HG03571 (cell line): Measurements from ENCODE around the gene TXN2.

Experiments used
- ATAC-seq: cut with Tn5 transposase; IDR thresholded peaks from one replicate; pipeline ENCODE4 v1.9.1; 2021; ENCODE audit not compliant: unreplicated experiment

Gene TXN2

GRCh38 chr22:36486619-36487384 lies 5.4 kb upstream of the TXN2 start:
- no peak for ATAC-seq

DNA sequence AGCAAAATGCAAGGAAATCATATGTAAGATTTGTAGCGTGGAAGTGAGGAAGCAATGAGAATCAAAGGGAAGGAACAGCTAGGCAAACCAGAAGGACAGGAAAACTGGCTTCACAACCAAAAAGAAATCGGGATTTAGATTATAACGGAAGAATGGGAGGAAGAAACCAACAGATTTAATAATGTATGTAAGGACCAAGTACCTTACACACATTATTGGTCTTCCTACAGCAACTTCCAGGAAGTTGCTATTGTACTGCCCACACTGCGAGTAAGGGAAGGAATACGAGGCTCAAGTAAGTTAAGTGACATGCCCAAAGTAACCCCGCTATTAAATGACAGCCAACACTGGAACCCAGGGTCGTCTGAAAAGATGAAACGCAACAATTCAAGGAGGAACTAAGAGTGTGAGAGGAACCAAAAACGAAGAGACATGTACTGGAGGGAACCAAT lies 473 bp downstream of the TXN2 start:
- ATAC-seq, result no peak

GRCh38 chr22:36478966-36479365 lies 2.5 kb downstream of the TXN2 start:
- ATAC-seq, result no peak

DNA sequence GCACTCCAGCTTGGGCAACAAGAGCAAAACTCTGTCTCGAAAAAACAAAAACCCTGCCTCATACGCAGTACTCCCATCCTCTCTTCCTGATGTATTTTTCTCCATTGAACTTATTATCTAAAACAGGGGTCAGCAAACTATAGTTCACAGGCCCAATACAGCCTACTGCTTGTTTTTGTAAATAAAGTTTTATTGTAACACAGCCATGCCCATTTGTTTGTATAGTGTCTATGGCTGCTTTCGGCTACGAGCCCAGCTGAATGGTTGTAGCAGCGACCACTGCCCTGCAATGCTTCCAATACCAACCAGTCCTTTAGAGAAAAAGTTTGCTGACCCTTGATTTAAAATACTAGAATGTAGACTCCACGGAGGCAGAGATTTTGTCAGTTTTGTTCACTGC lies 6.1 kb downstream of the TXN2 start:
- no peak for ATAC-seq

GRCh38 chr22:36472689-36473088 lies 8.8 kb downstream of the TXN2 start:
- no peak for ATAC-seq

DNA sequence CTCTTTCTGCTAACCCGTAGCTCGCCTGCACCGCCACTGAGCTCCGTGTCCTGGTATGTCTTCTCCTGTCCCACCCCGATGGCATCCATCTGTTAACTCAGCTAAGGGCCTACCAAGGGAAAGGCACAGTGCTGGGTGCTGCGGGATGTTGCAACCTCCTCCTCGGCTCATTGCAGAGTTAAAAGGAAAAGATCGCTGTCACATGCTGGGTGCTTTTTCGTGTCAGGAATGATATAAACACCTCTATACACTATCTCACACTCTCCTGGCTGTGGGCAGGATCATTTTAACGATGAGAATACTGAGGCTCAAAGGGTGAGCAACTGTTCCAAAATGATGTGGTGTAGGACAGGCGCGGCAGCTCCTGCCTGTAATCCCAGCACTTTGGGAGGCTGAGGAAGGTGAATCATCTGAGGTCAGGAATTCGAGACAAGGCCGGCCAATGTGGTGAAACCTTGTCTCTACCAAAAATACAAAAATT lies 10.1 kb downstream of the TXN2 start:
- ATAC-seq, result no peak

GRCh38 chr22:36470994-36471331 lies 10.5 kb downstream of the TXN2 start:
- no peak for ATAC-seq

- ATAC-seq, result no peak
These were observed 11.1 kb downstream of the TXN2 start for GRCh38 chr22:36470162-36470993.

DNA sequence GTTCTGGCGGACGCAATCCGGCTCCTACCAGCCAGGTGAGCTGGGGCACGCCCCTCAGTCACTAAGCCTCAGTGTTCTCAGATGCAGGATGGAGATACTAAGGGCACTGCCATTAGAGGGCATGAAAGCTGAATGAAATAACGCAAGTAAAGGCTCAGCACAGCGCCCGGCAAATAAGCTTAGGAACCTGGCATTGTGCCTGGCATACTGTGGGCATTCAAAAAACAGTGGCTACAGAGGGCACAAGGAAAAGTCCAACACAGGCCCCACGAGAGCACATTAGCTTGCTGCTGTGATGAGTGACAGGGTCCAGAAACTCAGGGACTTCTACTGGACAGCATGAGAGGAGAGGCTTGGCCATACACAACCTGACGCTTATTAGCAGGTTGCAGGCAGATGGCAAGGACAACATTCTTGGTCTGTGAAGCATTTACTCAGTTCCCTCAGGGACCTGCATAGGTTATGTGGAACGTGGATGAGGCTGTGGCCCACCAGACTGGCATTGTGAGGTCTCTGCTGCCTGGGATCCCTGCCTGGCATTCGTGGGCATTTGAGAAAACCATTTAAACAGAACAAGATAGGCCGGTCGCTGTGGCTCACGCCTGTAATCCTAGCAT lies 12.2 kb downstream of the TXN2 start:
- ATAC-seq, result no peak

GRCh38 chr22:36467946-36468345 lies 13.5 kb downstream of the TXN2 start:
- no peak for ATAC-seq

DNA sequence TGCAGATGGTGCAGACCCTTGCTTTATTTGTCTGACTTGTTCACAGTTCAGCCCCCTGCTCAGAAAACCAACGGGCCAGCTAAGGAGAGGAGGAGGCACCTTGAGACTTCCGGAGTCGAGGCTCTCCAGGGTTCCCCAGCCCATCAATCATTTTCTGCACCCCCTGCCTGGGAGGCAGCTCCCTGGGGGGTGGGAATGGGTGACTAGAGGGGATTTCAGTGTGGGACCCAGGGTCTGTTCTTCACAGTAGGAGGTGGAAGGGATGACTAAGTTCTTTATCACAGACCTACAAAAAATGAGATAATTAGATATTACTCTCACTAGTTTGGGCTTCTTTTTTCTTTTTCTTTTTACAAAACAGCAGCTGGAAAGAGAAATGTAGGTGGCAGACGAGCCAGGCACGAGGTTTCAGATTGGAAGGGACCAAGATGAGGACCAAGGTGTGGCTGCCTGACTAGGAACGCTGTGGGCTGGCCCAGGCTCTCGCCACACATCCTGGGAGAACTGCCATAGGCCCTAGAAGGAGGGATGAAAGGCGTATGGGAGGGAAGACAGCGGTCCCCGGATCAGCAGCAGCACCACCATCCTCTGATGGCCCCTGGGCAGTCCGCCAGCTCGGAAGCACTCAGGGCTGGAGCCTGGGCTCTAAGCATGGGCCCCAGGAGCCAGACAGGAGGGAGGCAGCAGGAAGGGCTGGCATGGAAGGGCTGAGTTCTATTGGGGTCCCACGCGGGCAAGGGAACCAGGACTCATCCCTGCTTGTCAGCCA lies 14.2 kb downstream of the TXN2 start:
- ATAC-seq, result no peak

DNA sequence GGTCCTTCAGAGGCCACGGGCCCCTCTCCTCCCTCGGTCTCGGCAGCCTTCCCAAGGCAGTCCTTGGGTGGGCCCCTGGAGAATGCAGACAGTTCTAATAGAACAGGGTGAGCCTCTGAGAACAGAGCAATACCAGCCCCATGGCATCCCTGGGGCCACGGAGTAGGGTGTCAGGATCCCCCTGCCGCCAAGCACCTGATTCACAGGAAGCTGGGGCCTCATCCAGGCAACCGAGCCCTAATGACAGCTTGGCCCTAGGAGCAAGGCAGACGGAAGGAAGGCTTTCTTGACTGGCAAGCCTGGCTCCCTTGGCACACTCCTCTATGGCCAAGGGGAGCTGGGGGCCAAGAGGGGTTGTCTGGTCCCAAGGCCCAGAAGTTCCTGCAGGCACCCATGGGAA lies 15.2 kb downstream of the TXN2 start:
- ATAC-seq, result no peak

DNA sequence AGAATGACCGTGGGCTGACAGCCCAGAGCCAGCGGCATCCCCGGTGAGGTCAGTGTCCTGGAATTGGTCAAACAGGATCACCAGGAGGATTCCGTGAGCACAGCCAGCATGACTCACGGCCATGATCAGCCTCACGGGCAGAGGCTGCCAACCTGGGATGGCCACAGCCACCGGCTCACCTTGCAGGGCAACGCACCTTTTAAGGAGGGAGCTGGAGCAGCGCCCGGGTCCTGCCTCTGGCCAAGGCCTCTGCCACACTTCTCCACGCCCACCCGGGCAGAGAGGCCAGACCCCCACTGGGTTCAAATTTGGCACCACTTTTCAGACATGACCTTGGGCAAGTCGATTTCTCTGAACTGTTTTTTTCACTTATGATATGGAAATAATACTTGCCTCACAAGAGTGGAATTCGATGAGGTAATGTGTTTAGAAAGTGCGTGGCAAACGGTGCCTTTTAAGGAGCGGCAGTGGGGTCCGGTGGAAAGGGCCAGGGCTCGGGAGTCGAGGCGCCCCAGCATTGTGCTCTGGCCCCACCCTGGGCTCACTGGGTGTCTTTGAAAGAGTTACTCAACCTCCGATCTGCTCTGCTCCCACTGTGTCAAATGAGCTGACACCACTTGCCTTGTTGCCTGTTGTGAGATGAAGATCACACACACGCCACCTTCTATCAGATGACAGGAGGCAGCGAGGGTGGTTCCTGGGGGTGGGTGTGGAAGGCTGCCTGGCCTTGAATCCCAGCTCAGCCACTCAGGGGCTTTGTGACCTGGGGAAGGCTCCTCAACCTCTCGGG lies 16.0 kb downstream of the TXN2 start:
- no peak for ATAC-seq

- no peak for ATAC-seq
These were observed 16.7 kb downstream of the TXN2 start for GRCh38 chr22:36464715-36465231.

GRCh38 chr22:36463783-36464184 lies 17.7 kb downstream of the TXN2 start:
- ATAC-seq, result no peak

DNA sequence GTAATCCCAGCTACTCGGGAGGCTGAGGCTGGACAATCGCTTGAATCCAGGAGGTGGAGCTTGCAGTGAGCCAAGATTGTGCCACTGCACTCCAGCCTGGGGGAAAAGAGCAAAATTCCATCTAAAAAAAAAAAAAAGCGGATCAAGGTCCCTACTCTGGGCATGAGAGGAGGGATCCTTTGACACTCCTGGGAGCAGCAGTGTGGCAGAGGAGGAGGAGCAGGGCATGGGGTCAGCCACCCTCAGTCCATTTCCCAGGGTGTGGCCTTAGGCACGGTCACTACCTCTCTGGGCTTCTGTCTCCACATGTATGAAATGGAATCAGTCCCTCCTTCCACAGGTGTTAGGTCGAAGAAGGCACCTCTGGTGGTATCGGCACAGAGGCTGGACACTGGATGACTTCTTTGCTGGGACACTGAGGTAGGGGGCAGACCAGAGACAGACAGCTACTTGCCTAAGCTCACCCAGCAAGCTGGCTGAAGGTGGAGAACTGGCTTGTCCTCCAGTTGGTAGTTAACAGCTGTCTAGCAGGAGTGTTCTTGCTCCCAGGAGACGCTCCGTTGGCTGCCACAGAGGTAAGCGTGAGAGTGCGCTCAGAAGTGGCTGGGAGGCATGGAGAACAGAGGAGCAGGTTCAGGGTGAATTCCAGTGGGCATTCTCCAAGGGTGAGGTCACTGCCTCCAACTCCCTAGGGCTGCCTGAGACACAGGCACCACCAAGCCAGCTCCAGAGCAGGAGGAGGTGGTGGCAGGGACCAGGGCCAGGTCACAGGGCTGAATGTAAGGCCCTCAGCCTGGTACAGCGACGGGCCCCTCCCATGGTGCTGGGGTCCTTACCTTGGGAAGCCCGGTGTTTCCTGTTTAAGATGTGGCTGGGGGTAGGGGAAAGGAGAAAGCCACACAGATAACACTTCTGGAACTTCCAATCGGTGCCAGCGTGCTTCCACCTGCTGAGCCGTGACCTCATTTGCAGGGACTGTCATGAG lies 19.5 kb downstream of the TXN2 start:
- no peak for ATAC-seq

GRCh38 chr22:36460202-36460601 lies 21.2 kb downstream of the TXN2 start:
- no peak for ATAC-seq

DNA sequence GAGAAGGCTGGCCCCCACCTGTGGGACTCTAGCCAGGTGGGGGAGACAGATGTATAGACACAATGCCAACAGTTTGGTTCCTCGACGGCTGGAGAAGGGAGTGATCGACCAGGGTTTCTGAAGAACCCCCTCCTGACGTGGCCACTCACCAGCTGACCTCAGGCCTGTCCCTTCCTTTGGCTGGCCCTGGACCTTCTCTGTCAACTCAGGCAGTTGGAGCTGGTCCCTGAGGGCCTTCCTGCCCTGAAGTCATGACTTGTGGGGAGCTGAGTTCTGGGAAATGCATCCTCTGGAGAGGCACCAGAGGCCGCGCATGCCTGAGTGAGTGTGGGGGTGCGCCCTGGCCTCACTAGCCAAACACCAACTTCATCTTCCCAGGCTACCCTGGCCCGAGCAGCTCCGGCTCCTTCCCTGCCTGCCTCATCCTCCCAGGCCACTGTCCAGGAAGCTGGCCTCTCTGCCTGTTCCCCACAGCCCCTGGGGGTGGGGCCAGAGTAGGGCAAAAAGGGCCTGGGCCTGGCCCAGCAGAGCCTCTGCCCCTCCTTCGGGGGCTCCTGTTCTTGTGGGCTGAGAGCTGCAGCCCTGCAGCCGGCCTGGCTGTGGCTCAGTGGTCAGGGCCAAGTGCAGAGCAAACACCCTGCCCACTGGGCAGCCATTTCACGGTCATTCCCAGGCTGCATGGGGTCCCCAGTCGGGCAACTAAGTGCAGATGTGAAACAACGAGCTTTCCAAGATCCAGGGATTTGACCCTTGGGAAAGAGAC lies 23.6 kb downstream of the TXN2 start:
- no peak for ATAC-seq
